ENCODE data around the gene TMEM38A.

DNA sequence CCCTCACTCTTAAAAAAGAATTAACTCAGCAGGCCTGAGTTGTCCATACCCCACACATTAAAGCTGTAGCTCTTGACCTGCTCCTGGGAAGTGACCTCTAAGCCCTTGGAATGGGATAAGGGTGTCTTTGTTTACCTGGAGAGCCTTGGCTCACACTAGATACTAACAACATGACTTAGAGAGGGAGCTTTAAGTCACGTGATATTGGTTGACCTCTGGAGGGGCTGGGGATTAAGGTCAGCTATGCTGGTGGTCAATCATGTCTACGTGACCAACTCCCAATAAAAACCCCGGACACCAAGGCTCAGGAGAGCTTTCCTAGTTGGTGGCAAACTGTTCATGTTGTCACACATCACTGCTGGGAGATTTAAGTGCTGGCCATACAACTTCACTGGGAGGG, 61.7 kb downstream of the TMEM38A start:
- TF ChIP-seq ZIC2 (tag by site-specific recombination; IDR thresholded peaks at IDR 0.05) (no peak), ZSCAN30 (tag by site-specific recombination; IDR thresholded peaks at IDR 0.05) (no peak), ZNF776 (tag by site-specific recombination; IDR thresholded peaks at IDR 0.05; ENCODE audit: borderline replicate concordance) (no peak), CTCF (tag by site-specific recombination; IDR thresholded peaks at IDR 0.05) (no peak), YY1 (tag by site-specific recombination; IDR thresholded peaks at IDR 0.05) (no peak), REPIN1 (tag by site-specific recombination; IDR thresholded peaks at IDR 0.05; ENCODE audit: low read depth) (no peak), GLI4 (tag by site-specific recombination; IDR thresholded peaks at IDR 0.05) (no peak), ZNF549 (tag by site-specific recombination; IDR thresholded peaks at IDR 0.05) (no peak), ZBTB1 (tag by site-specific recombination; IDR thresholded peaks at IDR 0.05) (no peak), ZNF830 (tag by site-specific recombination; IDR thresholded peaks at IDR 0.05; ENCODE audit: low read depth) (no peak), REST (tag by site-specific recombination; IDR thresholded peaks at IDR 0.05) (no peak), PRDM6 (tag by site-specific recombination; IDR thresholded peaks at IDR 0.05) (no peak), ZNF621 (tag by site-specific recombination; IDR thresholded peaks at IDR 0.05) (no peak)
- TF ChIP-seq, protein P1, sequence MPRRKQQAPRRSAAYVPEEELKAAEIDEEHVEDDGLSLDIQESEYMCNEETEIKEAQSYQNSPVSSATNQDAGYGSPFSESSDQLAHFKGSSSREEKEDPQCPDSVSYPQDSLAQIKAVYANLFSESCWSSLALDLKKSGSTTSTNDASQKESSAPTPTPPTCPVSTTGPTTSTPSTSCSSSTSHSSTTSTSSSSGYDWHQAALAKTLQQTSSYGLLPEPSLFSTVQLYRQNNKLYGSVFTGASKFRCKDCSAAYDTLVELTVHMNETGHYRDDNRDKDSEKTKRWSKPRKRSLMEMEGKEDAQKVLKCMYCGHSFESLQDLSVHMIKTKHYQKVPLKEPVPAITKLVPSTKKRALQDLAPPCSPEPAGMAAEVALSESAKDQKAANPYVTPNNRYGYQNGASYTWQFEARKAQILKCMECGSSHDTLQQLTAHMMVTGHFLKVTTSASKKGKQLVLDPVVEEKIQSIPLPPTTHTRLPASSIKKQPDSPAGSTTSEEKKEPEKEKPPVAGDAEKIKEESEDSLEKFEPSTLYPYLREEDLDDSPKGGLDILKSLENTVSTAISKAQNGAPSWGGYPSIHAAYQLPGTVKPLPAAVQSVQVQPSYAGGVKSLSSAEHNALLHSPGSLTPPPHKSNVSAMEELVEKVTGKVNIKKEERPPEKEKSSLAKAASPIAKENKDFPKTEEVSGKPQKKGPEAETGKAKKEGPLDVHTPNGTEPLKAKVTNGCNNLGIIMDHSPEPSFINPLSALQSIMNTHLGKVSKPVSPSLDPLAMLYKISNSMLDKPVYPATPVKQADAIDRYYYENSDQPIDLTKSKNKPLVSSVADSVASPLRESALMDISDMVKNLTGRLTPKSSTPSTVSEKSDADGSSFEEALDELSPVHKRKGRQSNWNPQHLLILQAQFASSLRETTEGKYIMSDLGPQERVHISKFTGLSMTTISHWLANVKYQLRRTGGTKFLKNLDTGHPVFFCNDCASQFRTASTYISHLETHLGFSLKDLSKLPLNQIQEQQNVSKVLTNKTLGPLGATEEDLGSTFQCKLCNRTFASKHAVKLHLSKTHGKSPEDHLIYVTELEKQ (tag by site-specific recombination; IDR thresholded peaks at IDR 0.05; ENCODE audit: borderline replicate concordance) = no peak

All from HEK293 (cell line).